Inflammatory macrophage (primary cell): ENCODE results near the gene ECEL1.
A peak's percentile ranks its signal among the peaks of the same experiment; 100 is the strongest.
"Not testable (repeated sequence)": the region's sequence is repeated elsewhere in the genome, so short reads cannot be mapped to it uniquely, and the experiment has no call there.

Experiments used
- DNase-seq, 2 donors: peaks; one replicate each; pipeline ENCODE4 v3.0.0-alpha.2; 2020 to 2022

Gene ECEL1

GRCh38 chr2:232458661-232459418 lies 28.8 kb downstream of the ECEL1 start:
- DNase-seq, result no peak

GRCh38 chr2:232458051-232458660 lies 29.5 kb downstream of the ECEL1 start:
- DNase-seq, result no peak

- DNase-seq, result no peak
Observed at GRCh38 chr2:232457121-232458011, 30.3 kb downstream of the ECEL1 start.

- DNase-seq, result no peak
Observed at GRCh38 chr2:232456296-232457120, 31.1 kb downstream of the ECEL1 start.

GRCh38 chr2:232455426-232456255 lies 32.0 kb downstream of the ECEL1 start, which contains the start of gene ALPI:
ALPI (plus strand) TSS chr2:232456153; CDS start chr2:232456200, 47 bp downstream.
- DNase-seq, result no peak

GRCh38 chr2:232454630-232455029 lies 33.0 kb downstream of the ECEL1 start:
- DNase-seq, result no peak

GRCh38 chr2:232451645-232452044 lies 36.0 kb downstream of the ECEL1 start:
- DNase-seq, result not testable (repeated sequence)

- no peak for DNase-seq
Observed at GRCh38 chr2:232449964-232450363, 37.7 kb downstream of the ECEL1 start.

GRCh38 chr2:232448304-232448690 lies 39.3 kb downstream of the ECEL1 start:
- no peak for DNase-seq

- DNase-seq, result no peak
Observed at GRCh38 chr2:232447638-232448303, 39.9 kb downstream of the ECEL1 start.

- no peak for DNase-seq
Observed at GRCh38 chr2:232447091-232447620, 40.5 kb downstream of the ECEL1 start.

GRCh38 chr2:232446266-232446777 lies 41.3 kb downstream of the ECEL1 start:
- DNase-seq, result not testable (repeated sequence)

- not testable (repeated sequence) for DNase-seq
Observed at GRCh38 chr2:232445149-232445885, 42.3 kb downstream of the ECEL1 start.

- DNase-seq, result peak; percentile 62 to 72
Observed at GRCh38 chr2:232444409-232445148, 43.1 kb downstream of the ECEL1 start.

GRCh38 chr2:232443669-232444408 lies 43.8 kb downstream of the ECEL1 start:
- DNase-seq, result not testable (repeated sequence)

GRCh38 chr2:232443047-232443446 lies 44.6 kb downstream of the ECEL1 start:
- not testable (repeated sequence) for DNase-seq

- DNase-seq, result not testable (repeated sequence)
Observed at GRCh38 chr2:232442431-232442830, 45.2 kb downstream of the ECEL1 start.

GRCh38 chr2:232441922-232442321 lies 45.7 kb downstream of the ECEL1 start:
- not testable (repeated sequence) for DNase-seq
